Lung (tissue), 12 donors: Measurements from ENCODE around the gene ACTN3. TPM values are rescaled to one million over a fixed set of nuclear protein-coding genes. Genes with fewer than 3 reads are reported as not detected.
"Not testable (repeated sequence)": the region's sequence is repeated elsewhere in the genome, so short reads cannot be mapped to it uniquely, and the experiment has no call there.

Experiments
- ATAC-seq: fragments of 200-7000 bp; cut with Tn5 transposase; one replicate; pipeline ENCODE4 v1.9.1; 2020; ENCODE audit warnings: moderate number of reproducible peaks; ENCODE audit not compliant: insufficient read depth, low FRiP score
- DNase-seq, 3 donors: peaks; one replicate each; pipeline ENCODE4 v3.0.0-alpha.2; 2013 to 2017
- H3K27ac ChIP-seq, 2 donors: one replicate each; pipeline ENCODE4 v1.5.1; 2013; ENCODE audit warnings: mild to moderate bottlenecking in 2 of 2, moderate library complexity in 2 of 2, control low read depth in 1 of 2, inconsistent platforms in 1 of 2, low read depth in 1 of 2, low read length in 1 of 2
- H3K27me3 ChIP-seq, 3 donors: one replicate each; pipeline ENCODE4 v1.5.1; 2013; ENCODE audit warnings: low read length in 2 of 3; ENCODE audit not compliant: control insufficient read depth in 3 of 3, insufficient read depth in 3 of 3
- H3K36me3 ChIP-seq, 4 donors: one replicate each; pipeline ENCODE4 v1.5.1; 2013; ENCODE audit warnings: low read length in 4 of 4, mild to moderate bottlenecking in 1 of 4, moderate library complexity in 1 of 4; ENCODE audit not compliant: control insufficient read depth in 4 of 4, insufficient read depth in 4 of 4
- H3K4me1 ChIP-seq, 5 donors: one replicate each; pipeline ENCODE4 v1.5.1; 2013; ENCODE audit warnings: low read length in 5 of 5, mild to moderate bottlenecking in 2 of 5, moderate library complexity in 1 of 5; ENCODE audit not compliant: control insufficient read depth in 5 of 5, insufficient read depth in 5 of 5
- H3K4me3 ChIP-seq: one replicate; pipeline ENCODE4 v1.5.1; 2013; ENCODE audit warnings: mild to moderate bottlenecking, control low read depth, moderate library complexity
- H3K9ac ChIP-seq, 2 donors: one replicate each; pipeline ENCODE4 v1.5.1; 2013; ENCODE audit warnings: low read length in 2 of 2, control low read depth in 1 of 2; ENCODE audit not compliant: insufficient read depth in 1 of 2
- H3K9me3 ChIP-seq, 4 donors: one replicate each; pipeline ENCODE4 v1.5.1; 2013; ENCODE audit warnings: low read length in 3 of 4, mild to moderate bottlenecking in 1 of 4, moderate library complexity in 1 of 4; ENCODE audit not compliant: control insufficient read depth in 4 of 4, insufficient read depth in 3 of 4
- CTCF ChIP-seq: IDR thresholded peaks from 2 replicates; pipeline ENCODE4 v1.5.1; 2012; ENCODE audit warnings: mild to moderate bottlenecking; ENCODE audit errors: control extremely low read depth, extremely low read depth
- WGBS, 2 donors: extraction: QIAGEN DNeasy Blood & Tissue Kit; methylation state at CpG; one replicate each; pipeline ENCODE4 v1.1.7; 2013; 5-methylcytosine and 5-hydroxymethylcytosine counted together
- polyA plus RNA-seq, 2 donors: library from polyadenylated mRNA; stranded (reverse); fragments of 200-250 nt; gene quantifications; one replicate each; pipeline ENCODE4 v1.2.1, GENCODE V29; 2013
- total RNA-seq, 2 donors: library from RNA; depleted of rRNA in 1 of 2; stranded (reverse); fragments of >200 nt in 1 of 2; gene quantifications; one replicate each; pipeline ENCODE4 v1.2.1, GENCODE V29; 2014 to 2021
- donor health status: control.
- donor health status: control.
- donor health status: Bipolar disorder and iron deficiency.
- donor health status: healthy.
- donor health status: DM: yes; HTN: yes; CAD: no.

The ACTN3 gene
- total and polyA plus RNA-seq, 4 donors = 0.04 to 0.15 (median 0.07) TPM; not detected in 1

GRCh38 chr11:66580803-66581202, 34.1 kb downstream of the ACTN3 start:
- 92 to 96% methylated on average over 5 of the region's 5 CpGs for WGBS, 2 donors

GRCh38 chr11:66581261-66581660, 34.6 kb downstream of the ACTN3 start:
- no peaks in the 10 kb centered on the region for H3K4me1 ChIP-seq
- WGBS, 2 donors = 82 to 84% methylated on average over 3 of the region's 3 CpGs
- no peak for TF ChIP-seq CTCF
- no peaks in the 10 kb centered on the region for H3K27me3 ChIP-seq
- DNase-seq (no peak), ATAC-seq (no peak)
- H3K36me3 ChIP-seq = no peaks in the 10 kb centered on the region
- H3K4me3 ChIP-seq = no peak overlapping the region
- no peak overlapping the region for H3K9ac ChIP-seq
- H3K27ac ChIP-seq = no peak overlapping the region
- no peaks in the 10 kb centered on the region for H3K9me3 ChIP-seq

More at GRCh38 chr11:66580803-66581202, 34.1 kb downstream of the ACTN3 start:
- ATAC-seq (no peak), DNase-seq (no peak)
- H3K27me3 ChIP-seq = no peaks in the 10 kb centered on the region
- no peak for TF ChIP-seq CTCF
- H3K9ac ChIP-seq = no peak overlapping the region
- no peaks in the 10 kb centered on the region for H3K9me3 ChIP-seq
- H3K27ac ChIP-seq = no peak overlapping the region
- no peak overlapping the region for H3K4me3 ChIP-seq
- no peaks in the 10 kb centered on the region for H3K36me3 ChIP-seq
- no peaks in the 10 kb centered on the region for H3K4me1 ChIP-seq

- H3K4me1 ChIP-seq, H3K9ac ChIP-seq, H3K36me3 ChIP-seq, H3K9me3 ChIP-seq, H3K27me3 ChIP-seq, H3K4me3 ChIP-seq, H3K27ac ChIP-seq, DNase-seq, ATAC-seq: not testable (repeated sequence)
- 82 to 86% methylated on average over 3 of the region's 3 CpGs for WGBS, 2 donors
These were observed 36.0 kb downstream of the ACTN3 start for GRCh38 chr11:66582565-66583147.

GRCh38 chr11:66585447-66585846, 38.7 kb downstream of the ACTN3 start:
- H3K27ac ChIP-seq, H3K9ac ChIP-seq, DNase-seq, ATAC-seq, H3K4me1 ChIP-seq, H3K9me3 ChIP-seq, H3K36me3 ChIP-seq, H3K27me3 ChIP-seq, H3K4me3 ChIP-seq: not testable (repeated sequence)
- WGBS, 2 donors = 87 to 96% methylated on average over 1 of the region's 1 CpG
